Measurements from ENCODE around the gene MGAT1. TPM values are rescaled to one million over a fixed set of nuclear protein-coding genes. Genes with fewer than 3 reads are reported as not detected.

The MGAT1 gene
- 72.2 and 72.7 TPM in 2 replicates for total RNA-seq (2021)
- long read RNA-seq, transcript MGAT1-201 (2 exons, 2,761 nt) = major isoform, 546 of 672 reads
- long read RNA-seq, transcript MGAT1-203 (3 exons, 3,077 nt) = minor isoform, 69 of 672 reads
- long read RNA-seq, partial matches to known transcripts = 10 of 672 reads
- long read RNA-seq, other reads (novel, unspliced or antisense) = 38 of 672 reads

GRCh38 chr5:180802325-180803180 is at the start of gene MGAT1:
Gene MGAT1, minus strand, starts transcription at chr5:180802806. Its CDS starts 9,835 bp downstream, at chr5:180792971.
- Mint-ChIP-seq H3K4me3 (peak within 1 kb of the TSS; percentile 76 to 90), H3K27me3 (ENCODE audit: low read depth) (no peaks in the 10 kb centered on the region), H3K36me3 (ENCODE audit: insufficient read depth in 1 of 3, low read depth in 3 of 3) (peaks cover 4 to 43% (median 36%) of the 10 kb centered on the region in 3 experiments), H3K27ac (peak within 1 kb of the TSS; percentile 84 to 94 (median 87); a peak in 6 of 7 replicates), H3K4me1 (peaks cover 60 to 64% of the 10 kb centered on the region in 2 experiments), H3K9me3 (no peaks in the 10 kb centered on the region)
- no CpG with 5 or more reads among the region's 87 CpGs for WGBS (ENCODE audit: extremely low coverage, insufficient read length, low lambda C conversion rate)
- no peak within 1 kb of the TSS for H4K5ac ChIP-seq (ENCODE audit: insufficient read length, low read depth, low read length)
- H3K4ac ChIP-seq (ENCODE audit: low read depth, low read length) = no peak within 1 kb of the TSS
- peak; percentile 80 for DNase-seq
- peak within 1 kb of the TSS; percentile 42 for H3K4me2 ChIP-seq (ENCODE audit: insufficient read depth, insufficient read length, low read length)
- H3K9me3 ChIP-seq (ENCODE audit: control insufficient read depth, low read depth, low read length) = no peaks in the 10 kb centered on the region
- H3K9ac ChIP-seq (ENCODE audit: extremely low read depth, insufficient read length, low read length) = peak within 1 kb of the TSS; percentile 55
- peaks cover 38% of the 10 kb centered on the region; the same call in 1 of the 2 replicates for H3K79me2 ChIP-seq (ENCODE audit: insufficient read depth, low read length)
- H3K79me1 ChIP-seq (ENCODE audit: insufficient read depth, low read depth, low read length, poor library complexity, severe bottlenecking) = peaks cover 8% of the 10 kb centered on the region
- no peak within 1 kb of the TSS for H3T11ph ChIP-seq (ENCODE audit: low read length)
- no peaks in the 10 kb centered on the region for H3K27me3 ChIP-seq (ENCODE audit: insufficient read depth, low read length)
- H3K4me1 ChIP-seq (ENCODE audit: insufficient read depth, low read length) = peaks cover 4% of the 10 kb centered on the region; the same call in 1 of the 2 replicates
- no peak within 1 kb of the TSS for H4K8ac ChIP-seq (replicated peaks; ENCODE audit: insufficient read length, low read depth, low read length)
- no peak within 1 kb of the TSS for H3K23ac ChIP-seq (ENCODE audit: insufficient read length, low read depth, low read length)
- H3K56ac ChIP-seq (ENCODE audit: insufficient read length, low read depth, low read length) = no peak within 1 kb of the TSS
- H2BK12ac ChIP-seq (ENCODE audit: insufficient read length, low read depth, low read length) = no peak within 1 kb of the TSS
- H2BK5ac ChIP-seq (ENCODE audit: insufficient read length, low read length) = no peak within 1 kb of the TSS
- H2BK15ac ChIP-seq (ENCODE audit: low read depth, low read length) = no peak within 1 kb of the TSS
- H2AK5ac ChIP-seq (ENCODE audit: insufficient read length, low read length) = no peak within 1 kb of the TSS
- H3K27ac ChIP-seq (ENCODE audit: insufficient read length, low read depth, low read length) = no peak within 1 kb of the TSS
- no peaks in the 10 kb centered on the region for H4K20me1 ChIP-seq (ENCODE audit: control insufficient read depth, insufficient read depth, insufficient read length)
- no peak within 1 kb of the TSS for H2AFZ ChIP-seq (ENCODE audit: low read length)
- no peak within 1 kb of the TSS for H2BK120ac ChIP-seq (ENCODE audit: low read depth, low read length, poor library complexity, severe bottlenecking)
- H3K18ac ChIP-seq (ENCODE audit: insufficient read length, low read depth, low read length) = peak within 1 kb of the TSS; percentile 85
- peak within 1 kb of the TSS; percentile 83; the same call in 1 of the 2 replicates for H3K14ac ChIP-seq (ENCODE audit: insufficient read depth, low read length)
- no peak within 1 kb of the TSS for H4K91ac ChIP-seq (ENCODE audit: insufficient read length, low read depth, low read length)
- no peak for TF ChIP-seq CTCF (conservative IDR thresholded peaks at IDR 0.05)
- no peaks in the 10 kb centered on the region for H3K23me2 ChIP-seq (ENCODE audit: insufficient read length, low read depth, low read length, poor library complexity, severe bottlenecking)
- H2BK20ac ChIP-seq (ENCODE audit: low read depth, low read length, poor library complexity, severe bottlenecking) = no peak within 1 kb of the TSS
